HG03095 (cell line): ENCODE data around the gene ATP6V0A1.

ENCODE experiments used
- ATAC-seq: cut with Tn5 transposase; IDR thresholded peaks from one replicate; pipeline ENCODE4 v1.9.1; 2021; ENCODE audit warnings: moderate library complexity; ENCODE audit not compliant: unreplicated experiment

ATP6V0A1 gene

DNA sequence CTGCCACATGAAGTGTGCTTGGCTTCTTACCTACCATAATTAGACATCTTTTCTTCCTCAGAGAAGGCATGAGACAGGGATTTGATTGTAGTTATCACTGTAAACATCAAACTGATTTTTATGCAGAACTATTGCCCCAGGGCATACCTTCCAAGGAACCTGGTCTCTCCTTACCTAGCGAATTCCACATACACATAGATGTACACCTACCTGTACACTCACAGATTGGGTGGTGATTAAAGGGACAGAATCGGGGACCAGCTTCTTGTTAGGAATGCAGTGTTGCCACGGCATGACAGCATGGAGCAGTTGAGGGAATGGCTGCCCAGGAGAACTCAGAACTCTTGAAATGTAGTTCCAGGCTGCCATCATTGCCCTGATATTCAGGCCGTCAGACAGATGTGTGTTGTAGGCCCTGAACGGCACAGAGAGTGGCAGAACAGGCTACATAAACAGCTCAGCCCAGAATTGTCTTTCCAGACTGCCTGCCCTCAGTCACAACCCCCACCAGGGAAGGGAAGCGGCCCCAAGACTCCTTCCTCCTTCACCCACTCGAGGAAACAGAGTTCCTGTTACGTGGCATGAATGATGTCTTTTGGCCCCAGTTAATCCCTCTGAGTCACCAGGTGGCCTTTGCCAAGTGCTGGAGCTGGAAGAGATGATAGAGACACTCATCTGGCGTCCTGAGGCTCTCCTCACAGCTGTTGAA is 59.5 kb downstream of the ATP6V0A1 start:
- no peak for ATAC-seq

DNA sequence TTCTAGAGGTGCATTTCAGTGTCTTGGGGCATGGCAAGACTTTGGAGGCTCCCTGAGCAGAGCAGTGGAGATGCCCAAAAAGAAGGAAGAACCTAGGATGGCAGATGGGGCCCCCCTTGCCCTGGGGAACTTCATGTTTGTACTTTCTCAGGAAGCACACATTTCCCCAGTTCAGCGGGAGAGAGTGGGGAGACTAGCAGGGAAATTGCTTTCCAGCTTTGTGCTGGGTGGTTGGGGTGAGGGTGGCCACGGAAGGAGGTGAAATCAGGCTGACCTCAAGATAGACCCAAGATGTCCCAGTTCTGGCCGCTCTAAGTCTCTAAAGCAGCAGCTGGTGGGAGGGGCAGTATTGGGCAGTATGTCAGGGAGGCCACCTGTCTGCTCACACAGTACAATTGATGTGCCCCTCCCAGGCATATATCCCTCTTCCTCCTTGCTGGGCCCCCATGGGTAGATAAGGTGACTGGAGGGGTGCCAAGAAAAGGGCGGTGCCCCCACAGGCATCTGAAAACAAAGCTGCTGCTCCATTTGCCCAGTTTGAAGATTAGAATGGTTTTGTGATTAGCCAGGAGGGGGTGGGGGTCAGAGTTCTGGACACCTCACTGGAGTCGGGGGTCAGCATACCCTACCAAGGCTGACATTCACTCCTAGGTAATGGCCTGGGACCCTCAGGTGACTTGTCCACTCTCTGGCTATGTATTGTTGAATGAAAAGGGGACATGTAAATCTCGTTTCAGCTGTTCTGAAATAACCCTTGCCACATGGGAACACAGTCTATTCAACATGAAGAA is 60.3 kb downstream of the ATP6V0A1 start:
- no peak for ATAC-seq

DNA sequence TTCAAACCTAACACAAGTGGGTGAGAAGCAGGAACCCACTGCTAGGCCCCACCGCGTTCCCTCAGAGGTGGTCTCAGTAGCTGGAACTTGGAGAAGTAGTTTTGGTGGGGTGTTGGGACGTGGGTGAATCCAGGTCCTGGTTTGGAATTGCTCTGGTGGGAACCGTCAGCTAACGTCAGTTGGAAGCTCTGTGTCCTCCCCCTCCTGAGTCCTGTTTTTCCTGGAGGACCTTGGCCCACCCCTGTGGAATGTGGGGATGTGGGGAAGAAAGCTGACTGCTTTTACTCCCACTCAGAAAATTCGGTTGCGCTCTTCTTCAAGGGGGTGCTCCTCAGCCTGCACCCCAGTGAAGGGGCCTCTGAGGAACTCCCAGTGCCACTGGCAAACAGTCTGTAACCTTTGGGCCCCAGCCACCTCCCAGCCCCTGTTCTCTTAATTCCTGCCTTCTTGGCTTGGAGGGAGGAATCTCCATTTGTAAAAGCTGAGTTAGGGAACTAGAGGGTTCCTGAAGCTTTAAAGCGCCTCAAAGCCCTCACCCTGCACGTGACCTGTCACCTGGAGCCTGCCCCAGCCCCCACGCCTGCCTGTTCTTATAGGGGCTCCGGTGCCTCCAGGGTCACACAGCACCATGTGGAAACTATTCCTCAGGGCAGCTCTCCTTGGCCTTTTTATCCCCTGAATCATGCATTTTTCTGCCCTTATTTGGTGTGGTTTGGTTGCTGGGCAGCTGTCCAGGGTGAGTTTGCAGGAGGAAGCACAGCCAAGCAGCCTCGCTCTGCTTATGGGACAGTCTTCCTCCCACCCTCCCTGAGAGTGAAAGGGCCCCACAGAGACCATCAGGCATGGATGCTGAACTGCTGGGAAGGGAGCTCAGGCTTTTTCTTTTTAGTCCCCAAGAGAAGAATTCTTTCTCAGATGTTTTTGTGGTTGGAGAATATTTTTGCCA is 61.1 kb downstream of the ATP6V0A1 start:
- no peak for ATAC-seq

DNA sequence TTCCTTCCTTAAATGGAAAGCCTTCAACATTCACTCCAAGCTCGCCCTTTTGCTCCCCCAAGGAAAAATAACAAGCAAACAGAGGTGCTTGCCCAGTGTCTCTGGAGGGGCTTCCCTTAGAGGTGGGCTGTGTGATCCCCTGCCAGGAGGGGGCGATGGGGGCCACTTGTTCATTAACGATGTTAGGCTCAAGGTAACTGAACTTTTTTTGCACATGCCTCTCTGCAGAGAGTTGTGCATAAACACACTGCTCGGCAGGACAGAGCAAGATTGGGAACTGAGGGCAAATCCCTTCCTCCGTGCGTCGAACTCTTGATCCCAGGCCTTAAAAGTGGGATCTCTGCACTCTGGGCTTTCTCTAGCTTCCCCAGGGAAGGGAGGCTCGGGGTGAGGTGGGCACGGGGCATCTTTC is 61.9 kb downstream of the ATP6V0A1 start:
- ATAC-seq, result no peak

DNA sequence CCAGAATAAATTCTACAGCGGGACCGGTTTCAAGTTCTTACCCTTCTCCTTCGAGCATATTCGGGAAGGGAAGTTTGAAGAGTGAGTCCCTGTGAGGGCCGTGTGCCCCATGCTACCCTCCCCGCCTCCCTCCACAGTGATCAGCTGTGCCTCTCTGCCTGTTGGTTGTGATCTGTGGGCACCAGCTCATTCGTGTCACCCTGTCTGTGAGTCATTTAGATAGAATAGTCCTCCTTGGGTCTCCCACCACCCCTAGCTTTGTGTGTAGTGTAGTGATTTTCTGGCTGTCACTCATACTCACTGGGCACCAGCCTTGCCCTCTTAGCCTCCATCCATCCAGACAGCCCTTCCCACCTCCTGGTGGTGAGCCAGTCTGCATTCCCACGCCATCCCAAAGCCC is 62.4 kb downstream of the ATP6V0A1 start:
- ATAC-seq, result no peak

DNA sequence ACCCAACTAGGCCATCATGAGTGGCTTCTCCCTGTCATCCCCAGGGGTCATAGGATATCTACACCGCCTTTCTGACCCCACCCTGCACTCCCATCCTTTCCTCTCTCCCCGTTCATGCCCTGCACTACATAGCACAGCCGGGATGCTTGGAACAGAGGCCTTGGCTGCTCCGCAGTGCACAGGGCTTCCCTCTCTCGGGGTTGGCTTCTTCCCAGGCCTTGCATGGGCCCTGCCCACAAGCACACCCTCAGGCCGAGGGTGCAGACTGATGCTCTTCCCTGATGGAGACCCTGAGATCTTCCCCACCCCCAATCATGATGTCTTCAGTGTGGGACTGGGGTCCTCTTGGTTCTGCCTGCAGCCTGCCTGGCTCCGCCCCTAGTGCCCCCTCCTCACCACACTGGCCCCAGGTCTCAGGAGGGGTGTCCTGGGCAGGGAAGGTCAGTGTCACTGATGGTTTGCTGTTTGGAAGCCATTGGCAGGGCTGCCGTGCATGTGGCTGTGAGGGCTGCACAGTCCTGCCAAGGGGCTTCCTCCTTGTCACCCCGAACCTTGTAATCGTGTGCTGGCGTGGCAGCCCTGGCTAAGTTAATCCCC is 63.1 kb downstream of the ATP6V0A1 start:
- no peak for ATAC-seq

DNA sequence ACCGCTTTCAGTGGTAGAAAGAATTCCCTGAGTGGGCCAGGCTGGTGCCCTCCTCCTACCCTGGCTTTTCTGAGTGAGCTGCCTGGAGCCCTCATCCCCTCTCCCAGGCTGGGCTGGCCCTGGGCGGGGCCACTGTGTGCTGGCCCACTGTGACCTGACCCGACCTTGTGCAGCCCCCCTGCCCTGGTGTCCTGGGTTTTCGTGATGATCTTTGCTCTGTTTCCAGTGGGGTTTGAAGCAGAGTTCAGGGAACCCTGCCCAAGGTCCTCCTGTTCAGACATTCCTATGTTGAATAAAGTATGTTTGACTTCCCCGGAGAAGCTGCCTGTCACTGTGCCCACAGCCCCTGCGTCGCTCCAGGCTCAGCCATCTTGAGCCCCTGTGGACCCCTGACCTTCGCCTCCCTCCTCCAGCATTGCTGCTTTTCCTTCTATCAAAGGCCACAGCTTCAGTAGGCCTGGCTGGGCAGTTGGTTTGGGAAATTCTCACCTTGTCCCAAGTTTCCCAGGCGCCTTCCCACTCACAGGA is 63.6 kb downstream of the ATP6V0A1 start:
- no peak for ATAC-seq

DNA sequence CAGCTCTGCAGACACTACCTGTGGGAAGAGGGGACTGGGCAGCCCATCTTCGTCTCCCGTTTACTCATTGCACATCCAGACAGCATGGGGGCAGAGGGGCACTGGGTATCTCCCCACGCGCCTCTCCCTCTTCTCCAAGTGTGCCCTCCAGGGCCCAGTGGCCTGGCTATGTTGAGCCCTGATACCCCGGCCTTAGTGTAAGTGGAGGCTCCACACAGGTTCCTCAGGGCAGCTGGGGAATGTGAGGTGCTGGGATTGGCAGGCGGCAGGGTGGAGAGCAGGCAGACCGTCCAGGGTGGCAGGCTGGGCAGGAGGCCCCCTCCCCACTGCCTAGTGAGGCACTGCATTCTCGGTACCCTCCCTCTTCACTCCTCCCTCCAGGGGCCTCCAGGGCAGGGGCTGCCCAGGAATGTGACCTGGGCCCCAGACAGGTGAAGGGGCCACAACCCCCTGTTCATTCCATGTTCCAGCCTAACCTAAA is 64.2 kb downstream of the ATP6V0A1 start:
- ATAC-seq, result no peak

DNA sequence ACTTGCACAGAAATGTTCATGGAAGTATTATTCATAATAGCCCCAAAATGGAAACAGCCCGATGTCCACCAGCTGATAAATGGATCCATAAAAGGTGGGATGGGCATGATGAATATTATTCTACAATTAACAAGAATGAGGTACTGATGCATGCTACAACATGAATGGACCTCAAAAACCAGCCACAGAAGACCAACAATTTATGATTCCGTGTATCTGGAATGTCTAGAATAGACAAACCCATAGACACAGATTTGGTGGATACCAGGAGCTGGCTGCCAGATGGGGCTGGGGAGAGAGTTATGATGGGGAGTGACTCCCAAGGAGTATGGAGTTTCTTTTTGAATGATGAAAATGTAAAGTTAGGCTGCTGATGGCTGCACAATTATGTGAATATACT is 66.5 kb downstream of the ATP6V0A1 start:
- ATAC-seq, result no peak

DNA sequence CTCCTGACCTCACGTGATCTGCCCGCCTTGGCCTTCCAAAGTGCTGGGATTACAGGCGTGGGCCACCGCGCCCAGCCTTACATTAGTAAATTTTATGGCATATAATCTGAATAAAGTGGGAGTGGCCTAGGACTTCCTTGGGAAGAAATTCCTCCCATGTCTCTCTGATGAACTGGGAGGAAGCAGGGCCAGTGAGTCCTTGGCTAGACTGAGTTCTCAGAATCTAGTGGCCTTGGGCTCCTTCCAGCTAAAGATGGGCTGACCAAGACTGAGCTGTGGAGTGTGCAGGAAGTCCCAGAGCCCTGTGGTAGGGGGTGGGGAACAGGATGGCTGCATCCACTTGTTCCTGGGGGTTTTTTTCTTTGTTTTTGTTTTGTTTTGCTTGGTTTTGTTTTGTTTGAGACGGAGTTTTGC is 67.4 kb downstream of the ATP6V0A1 start:
- ATAC-seq, result no peak

DNA sequence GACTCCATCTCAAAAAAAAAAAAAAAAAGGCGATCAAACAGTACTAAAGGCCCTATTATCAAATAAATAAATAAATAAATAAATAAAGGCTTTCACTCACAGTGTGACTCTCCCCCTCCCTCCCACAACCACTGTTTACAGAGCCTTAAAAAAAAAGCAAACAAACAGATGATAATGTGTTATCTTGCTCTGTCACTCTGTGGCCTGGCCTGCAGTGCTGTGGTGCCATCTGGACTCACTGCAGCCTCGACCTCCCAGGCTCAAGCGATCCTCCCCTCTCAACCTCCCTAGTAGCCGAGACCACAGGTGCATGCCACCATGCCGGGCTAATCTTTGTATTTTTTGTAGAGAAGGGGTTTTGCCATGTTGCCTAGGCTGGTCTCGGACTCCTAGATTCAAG is 69.3 kb downstream of the ATP6V0A1 start:
- no peak for ATAC-seq

DNA sequence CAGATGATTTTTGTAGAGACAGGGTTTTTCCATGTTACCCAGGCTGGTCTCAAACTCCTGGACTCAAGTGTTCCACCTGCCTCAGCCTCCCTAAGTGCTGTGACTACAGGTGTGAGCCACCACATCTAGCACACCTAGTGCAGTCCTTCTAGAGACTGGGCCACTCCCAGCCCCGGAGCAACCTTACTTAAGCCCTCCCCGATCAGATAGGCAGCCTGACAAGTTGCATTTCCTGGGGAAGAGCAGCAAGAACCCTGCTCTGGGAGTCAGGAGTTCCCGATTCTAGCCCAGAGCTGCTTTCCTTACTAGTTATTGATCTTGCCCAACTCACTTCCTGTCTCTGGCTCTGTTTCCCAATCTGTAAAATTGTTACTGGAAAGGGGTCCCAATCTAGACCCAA is 70.4 kb downstream of the ATP6V0A1 start:
- ATAC-seq, result no peak

DNA sequence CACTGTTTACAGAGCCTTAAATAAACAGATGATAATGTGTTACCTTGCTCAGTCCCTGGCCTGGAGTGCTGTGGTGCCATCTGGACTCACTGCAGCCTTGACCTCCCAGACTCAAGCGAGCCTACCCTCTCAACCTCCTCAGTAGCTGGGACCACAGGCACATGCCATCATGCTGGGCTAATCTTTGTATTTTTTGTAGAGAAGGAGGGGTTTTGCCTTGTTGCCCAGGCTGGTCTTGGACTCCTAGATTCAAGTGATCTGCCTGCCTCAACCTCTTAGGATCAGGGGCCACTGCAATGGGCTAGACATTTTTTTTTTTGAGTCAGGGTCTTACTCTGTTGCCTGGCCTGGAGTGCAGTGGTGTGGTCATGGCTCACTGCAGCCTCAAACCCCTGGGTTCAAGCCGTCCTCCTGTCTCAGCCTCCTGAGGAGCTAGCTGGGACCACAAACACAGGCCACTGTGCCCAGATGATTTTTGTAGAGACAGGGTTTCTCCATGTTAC is 72.3 kb downstream of the ATP6V0A1 start:
- ATAC-seq, result no peak

DNA sequence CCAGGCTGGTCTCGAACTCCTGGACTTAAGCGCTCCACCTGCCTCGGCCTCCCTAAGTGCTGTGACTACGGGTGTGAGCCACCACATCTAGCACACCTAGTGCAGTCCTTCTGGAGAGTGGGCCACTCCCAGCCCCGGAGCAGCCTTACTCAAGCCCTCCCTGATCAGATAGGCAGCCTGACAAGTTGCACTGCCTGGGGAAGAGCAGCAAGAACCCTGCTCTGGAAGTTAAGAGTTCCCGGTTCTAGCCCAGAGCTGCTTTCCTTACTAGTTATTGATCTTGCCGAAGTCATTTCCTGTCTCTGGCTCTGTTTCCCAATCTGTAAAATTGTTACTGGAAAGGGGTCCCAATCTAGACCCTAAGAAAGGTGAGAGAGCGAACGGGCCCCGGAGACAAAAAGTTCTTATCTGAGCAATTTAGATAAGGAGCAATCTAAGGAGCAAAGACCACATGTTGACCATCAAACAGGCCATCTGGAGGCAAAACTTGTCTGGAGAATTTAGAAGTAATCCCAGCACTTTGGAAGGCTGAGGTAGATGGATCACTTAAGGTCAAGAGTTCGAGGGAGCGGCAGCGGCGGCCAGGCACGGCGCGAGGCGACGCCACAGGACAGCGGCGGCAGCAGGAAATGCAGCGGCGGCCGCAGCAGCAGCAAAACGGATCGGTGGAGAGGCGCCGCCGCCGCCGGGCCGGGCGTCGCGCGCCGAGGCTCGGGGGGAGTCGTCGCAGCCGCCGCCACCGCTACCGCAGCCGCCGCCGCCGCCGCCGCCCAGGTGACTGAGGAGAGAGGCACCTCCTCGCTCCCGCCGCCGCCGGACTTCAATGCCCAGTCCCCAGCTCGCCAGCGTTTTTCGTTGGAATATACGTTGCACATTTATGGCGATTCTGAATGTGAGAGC is 73.0 kb downstream of the ATP6V0A1 start:
- no peak for ATAC-seq

DNA sequence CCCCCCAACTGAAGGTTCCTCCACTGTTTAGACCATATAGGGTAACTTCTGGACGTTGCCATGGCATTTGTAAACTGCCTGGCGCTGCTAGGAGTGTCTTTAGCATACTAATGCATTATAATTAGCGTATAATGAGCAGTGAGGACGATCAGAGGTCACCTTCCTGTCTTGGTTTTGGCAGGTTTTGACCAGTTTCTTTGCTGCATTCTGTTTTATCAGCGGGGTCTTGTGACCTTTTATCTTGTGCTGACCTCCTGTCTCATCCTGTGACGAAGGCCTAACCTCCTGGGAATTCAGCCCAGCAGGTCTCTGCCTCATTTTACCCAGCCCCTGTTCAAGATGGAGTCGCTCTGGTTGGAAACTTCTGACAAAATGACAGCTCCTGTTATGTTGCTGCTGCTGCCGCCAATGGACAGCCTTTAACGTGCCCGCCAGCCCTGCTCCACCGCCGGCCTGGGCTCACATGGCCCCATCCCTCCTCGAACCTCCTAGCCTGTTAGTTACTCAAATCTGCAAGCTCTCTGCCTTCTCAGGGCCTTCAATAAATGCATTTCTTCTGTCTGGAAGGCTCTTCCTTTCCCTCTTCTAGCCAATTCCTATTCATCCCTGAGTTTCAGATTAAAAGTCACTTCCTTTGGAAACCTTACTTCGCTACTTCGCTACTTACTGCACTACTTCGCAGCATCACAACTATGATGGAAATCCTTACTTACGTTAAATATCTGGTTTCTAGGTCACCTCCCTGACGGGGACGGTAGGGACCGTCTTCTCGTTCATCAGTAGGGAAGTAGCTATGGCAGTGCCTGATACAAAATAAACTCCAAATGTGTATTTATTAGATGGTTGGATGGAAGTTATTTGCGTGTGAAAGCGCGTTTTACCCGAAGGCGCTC is 76.7 kb downstream of the ATP6V0A1 start:
- ATAC-seq, result no peak

DNA sequence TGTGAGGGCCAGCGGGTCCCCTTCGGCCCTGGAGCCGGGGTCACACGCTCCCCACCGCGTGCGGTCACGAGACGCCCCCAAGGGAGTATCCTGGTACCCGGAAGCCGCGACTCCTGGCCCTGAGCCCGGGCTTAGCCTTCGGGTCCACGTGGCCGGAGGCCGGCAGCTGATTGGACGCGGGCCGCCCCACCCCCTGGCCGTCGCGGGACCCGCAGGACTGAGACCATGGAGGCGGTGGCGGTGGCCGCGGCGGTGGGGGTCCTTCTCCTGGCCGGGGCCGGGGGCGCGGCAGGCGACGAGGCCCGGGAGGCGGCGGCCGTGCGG is 77.3 kb downstream of the ATP6V0A1 start, which contains the start of gene NAGLU:
Gene NAGLU, plus strand, starts transcription at position 194 of the 324 bp plus-strand sequence. Its CDS starts 32 bp downstream, at position 226.
- peak; percentile 68 for ATAC-seq

DNA sequence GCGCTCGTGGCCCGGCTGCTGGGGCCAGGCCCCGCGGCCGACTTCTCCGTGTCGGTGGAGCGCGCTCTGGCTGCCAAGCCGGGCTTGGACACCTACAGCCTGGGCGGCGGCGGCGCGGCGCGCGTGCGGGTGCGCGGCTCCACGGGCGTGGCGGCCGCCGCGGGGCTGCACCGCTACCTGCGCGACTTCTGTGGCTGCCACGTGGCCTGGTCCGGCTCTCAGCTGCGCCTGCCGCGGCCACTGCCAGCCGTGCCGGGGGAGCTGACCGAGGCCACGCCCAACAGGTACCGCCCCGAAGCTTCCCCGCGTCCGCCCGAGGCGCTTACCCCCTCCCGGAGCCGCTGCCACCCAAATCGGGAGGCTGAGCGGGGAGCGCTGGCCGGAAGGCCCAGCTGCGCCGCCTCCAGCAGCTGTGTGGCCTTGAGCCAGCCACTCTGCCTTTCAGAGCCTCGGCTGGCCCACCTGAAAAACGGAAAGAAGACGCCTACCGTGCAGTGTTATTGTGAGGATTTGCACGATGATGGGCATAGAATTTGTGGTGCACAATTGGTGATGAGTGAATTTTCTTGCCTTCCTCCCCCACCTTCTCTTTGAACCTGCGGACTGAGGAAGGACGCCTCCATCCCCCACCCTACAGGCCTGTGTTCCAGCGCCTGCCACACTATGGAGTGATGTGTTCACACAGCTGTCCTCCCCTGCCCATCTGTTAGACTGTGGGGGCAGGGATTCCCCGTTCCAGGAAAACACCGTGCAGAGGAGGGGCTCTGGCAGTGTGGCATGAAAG is 77.9 kb downstream of the ATP6V0A1 start:
- peak; percentile 50 for ATAC-seq
